ENCODE results near the gene SLC22A23. TPM values are rescaled to one million over a fixed set of nuclear protein-coding genes. Genes with fewer than 3 reads are reported as not detected.
A peak's percentile ranks its signal among the peaks of the same experiment; 100 is the strongest.

The SLC22A23 gene
- total RNA-seq, 4 donors from 2014 or later, result 7.6 to 13.1 (median 9.5) TPM

DNA sequence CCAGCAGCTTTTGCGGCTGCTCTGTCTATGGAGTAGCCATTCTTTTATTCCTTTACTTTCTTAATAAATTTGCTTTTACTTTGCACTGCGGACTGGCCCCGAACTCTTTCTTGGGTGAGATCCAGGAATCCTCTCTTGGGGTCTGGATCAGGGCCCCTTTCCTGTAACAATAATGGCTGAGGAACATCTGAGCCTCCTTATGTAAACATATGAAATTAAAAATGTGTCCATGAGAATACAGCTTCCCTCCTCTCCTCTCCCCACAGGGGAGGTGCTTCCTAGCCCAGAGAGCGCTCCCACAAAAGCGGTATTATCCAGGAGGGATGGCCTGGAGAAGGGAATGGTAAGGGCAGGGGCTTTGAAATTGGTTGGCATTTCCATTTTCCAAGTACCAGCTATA is 117.0 kb downstream of the SLC22A23 start:
- TF ChIP-seq EP300 (IDR thresholded peaks at IDR 0.05), result no peak
- no peak for TF ChIP-seq POLR2AphosphoS5 (IDR thresholded peaks at IDR 0.05)
- TF ChIP-seq, protein P1, sequence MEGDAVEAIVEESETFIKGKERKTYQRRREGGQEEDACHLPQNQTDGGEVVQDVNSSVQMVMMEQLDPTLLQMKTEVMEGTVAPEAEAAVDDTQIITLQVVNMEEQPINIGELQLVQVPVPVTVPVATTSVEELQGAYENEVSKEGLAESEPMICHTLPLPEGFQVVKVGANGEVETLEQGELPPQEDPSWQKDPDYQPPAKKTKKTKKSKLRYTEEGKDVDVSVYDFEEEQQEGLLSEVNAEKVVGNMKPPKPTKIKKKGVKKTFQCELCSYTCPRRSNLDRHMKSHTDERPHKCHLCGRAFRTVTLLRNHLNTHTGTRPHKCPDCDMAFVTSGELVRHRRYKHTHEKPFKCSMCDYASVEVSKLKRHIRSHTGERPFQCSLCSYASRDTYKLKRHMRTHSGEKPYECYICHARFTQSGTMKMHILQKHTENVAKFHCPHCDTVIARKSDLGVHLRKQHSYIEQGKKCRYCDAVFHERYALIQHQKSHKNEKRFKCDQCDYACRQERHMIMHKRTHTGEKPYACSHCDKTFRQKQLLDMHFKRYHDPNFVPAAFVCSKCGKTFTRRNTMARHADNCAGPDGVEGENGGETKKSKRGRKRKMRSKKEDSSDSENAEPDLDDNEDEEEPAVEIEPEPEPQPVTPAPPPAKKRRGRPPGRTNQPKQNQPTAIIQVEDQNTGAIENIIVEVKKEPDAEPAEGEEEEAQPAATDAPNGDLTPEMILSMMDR (IDR thresholded peaks at IDR 0.05), result no peak
- no peak for TF ChIP-seq POLR2A (IDR thresholded peaks at IDR 0.05; ENCODE audit: low read depth)
- H3K27ac ChIP-seq (replicated peaks in 1 of 4), result no peak overlapping the region
- no peak for DNase-seq (ENCODE audit: extremely low spot score)
- no peak overlapping the region for H3K4me3 ChIP-seq
- peaks cover 13 to 55% (median 54%) of the 10 kb centered on the region in 4 donors for H3K4me1 ChIP-seq
- no peaks in the 10 kb centered on the region for H3K27me3 ChIP-seq
- 97% methylated on average over 5 of the region's 5 CpGs for WGBS
- no peaks in the 10 kb centered on the region for H3K9me3 ChIP-seq
- H3K36me3 ChIP-seq, result no peaks in the 10 kb centered on the region
- intact Hi-C loops (cut with DNase I), result no loop called here

DNA sequence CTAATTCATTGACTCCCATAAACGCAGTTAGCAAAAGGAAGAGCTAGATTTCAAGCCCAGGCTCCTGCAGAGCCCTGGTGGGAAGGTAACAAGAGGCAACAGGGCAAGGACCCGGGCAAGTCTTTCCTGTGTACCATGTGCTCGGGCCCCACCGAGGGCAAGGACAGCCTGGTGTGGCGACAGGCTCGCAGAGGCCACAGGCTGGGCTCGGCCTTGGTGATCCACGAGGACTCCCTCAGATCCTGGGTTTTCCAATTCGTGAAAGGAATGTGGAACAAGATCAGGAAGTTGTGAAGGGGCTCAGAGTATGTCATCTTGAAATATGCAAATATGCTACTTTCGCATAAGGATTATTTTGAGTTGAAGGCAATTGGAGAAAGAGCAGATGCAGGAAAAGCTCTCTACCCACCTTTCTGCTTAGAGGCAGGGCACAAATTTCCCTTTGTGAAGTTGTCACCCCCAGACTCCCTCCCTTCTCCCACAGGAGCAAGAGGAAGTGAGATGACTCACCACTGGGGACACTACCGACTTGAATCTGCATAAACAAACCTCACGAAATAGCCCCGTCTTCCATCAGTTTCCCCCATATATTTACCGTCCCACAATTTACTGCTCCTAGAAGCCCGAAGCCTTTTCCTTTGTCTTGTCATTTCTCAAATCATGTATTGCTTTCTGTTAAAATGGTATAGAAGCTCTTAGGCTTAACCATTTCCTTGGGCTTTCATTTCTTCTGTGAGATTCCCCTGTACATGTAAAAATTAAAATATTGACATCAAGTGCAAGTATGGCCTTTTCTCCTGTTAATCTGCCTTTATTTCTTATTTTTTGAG is 119.1 kb downstream of the SLC22A23 start:
- H3K27me3 ChIP-seq, result no peaks in the 10 kb centered on the region
- H3K4me3 ChIP-seq, result no peak overlapping the region
- intact Hi-C loops (cut with DNase I), result no loop called here
- WGBS, result 70% methylated on average over 15 of the region's 15 CpGs
- H3K4me1 ChIP-seq, result peaks cover 13 to 67% (median 63%) of the 10 kb centered on the region in 4 donors
- no peak for DNase-seq (ENCODE audit: extremely low spot score)
- no peaks in the 10 kb centered on the region for H3K36me3 ChIP-seq
- TF ChIP-seq POLR2A (IDR thresholded peaks at IDR 0.05; ENCODE audit: low read depth) (no peak), EP300 (IDR thresholded peaks at IDR 0.05) (no peak), POLR2AphosphoS5 (IDR thresholded peaks at IDR 0.05) (no peak)
- TF ChIP-seq, protein P1 (IDR thresholded peaks at IDR 0.05), result no peak
- H3K27ac ChIP-seq (replicated peaks in 1 of 4), result no peak overlapping the region
- no peaks in the 10 kb centered on the region for H3K9me3 ChIP-seq

DNA sequence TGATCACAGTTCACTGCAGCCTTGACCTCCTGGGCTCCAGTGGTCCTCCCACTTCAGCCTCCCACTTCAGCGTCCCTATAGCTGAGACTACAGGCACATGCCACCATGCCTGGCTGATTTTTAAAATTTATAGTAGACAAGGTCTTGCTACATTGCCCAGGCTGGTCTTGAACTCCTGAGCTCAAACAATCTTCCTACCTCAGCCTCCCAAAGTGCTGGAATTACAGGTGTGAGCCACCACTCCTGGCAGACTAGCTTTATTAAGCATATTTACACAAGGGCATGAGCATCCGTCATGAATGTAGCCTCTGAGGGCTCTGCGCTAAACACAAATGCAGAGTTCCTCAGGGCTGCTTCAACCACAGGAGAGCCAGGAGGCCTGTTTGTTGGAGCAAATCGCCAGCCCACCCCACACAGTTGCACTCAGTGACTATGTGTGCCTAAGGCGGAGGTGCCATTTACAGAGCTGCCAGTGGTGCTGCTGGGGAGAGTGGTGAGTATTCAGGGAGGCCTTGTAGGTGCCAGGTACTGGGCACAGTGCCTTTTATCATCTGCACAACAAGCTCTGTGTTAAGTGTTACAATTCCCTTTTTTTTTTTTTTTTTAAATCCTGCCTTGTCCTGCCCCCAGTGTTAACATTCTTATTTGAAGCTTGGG is 119.9 kb downstream of the SLC22A23 start:
- intact Hi-C loops (cut with DNase I), result no loop called here
- Histone ChIP-seq H3K4me3 (no peak overlapping the region), H3K27ac (replicated peaks in 1 of 4) (peak overlapping the region in 1 of 4 donors; percentile 14), H3K36me3 (no peaks in the 10 kb centered on the region), H3K27me3 (no peaks in the 10 kb centered on the region), H3K9me3 (no peaks in the 10 kb centered on the region), H3K4me1 (peaks cover 13 to 65% (median 62%) of the 10 kb centered on the region in 4 donors)
- 97% methylated on average over 5 of the region's 5 CpGs for WGBS
- DNase-seq (ENCODE audit: extremely low spot score), result no peak
- TF ChIP-seq EP300 (IDR thresholded peaks at IDR 0.05), result no peak
- no peak for TF ChIP-seq POLR2AphosphoS5 (IDR thresholded peaks at IDR 0.05)
- TF ChIP-seq, protein P1 (IDR thresholded peaks at IDR 0.05), result no peak
- TF ChIP-seq POLR2A (IDR thresholded peaks at IDR 0.05; ENCODE audit: low read depth), result no peak

DNA sequence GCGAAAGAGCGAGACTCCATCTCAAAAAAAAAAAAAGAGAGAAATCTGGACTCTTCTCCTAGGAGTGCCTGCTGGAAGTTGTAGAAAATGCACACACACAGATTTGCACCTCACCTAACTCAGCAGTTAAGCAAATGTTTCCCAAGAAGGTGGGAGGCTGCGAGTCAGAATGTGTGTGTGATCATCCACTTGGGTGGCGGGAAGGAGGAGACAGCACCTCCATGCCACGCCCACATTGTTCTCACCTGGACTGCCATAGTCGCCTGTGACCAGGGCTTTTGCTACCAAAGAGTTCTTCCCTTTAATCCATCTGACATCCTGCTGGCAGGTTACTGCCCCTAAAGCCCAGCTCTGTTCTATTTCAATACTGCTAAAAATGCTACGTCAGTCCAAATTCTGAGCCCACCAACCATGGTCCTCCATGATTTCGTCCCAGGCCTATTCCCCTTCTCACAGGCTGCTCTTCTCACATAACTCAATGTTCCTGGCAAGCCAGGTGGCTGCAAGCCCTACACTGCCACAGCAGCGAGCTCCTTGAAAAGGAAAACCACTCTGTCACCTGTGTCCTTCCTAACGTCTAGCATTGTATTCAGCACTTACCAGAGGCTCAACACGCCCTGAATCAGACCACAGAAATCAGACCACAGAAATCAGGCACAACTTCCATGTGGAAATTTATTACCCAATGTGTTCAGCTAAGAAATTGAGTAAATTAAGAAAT is 120.6 kb downstream of the SLC22A23 start:
- Histone ChIP-seq H3K4me3 (no peak overlapping the region), H3K27ac (replicated peaks in 1 of 4) (no peak overlapping the region), H3K9me3 (no peaks in the 10 kb centered on the region), H3K36me3 (no peaks in the 10 kb centered on the region), H3K4me1 (peaks cover 13 to 64% (median 62%) of the 10 kb centered on the region in 4 donors), H3K27me3 (no peaks in the 10 kb centered on the region)
- DNase-seq (ENCODE audit: extremely low spot score), result no peak
- 91% methylated on average over 11 of the region's 11 CpGs for WGBS
- intact Hi-C loops (cut with DNase I), result no loop called here
- TF ChIP-seq EP300 (IDR thresholded peaks at IDR 0.05) (no peak), POLR2A (IDR thresholded peaks at IDR 0.05; ENCODE audit: low read depth) (no peak), POLR2AphosphoS5 (IDR thresholded peaks at IDR 0.05) (no peak)
- TF ChIP-seq, protein P1 (IDR thresholded peaks at IDR 0.05), result no peak

All from esophagus muscularis mucosa (tissue), 4 donors.